ENCODE measurements around the gene GRIFIN.

GRCh38 chr7:2444476-2444875 is 31.7 kb downstream of the GRIFIN start:
- TF ChIP-seq CTCF (IDR thresholded peaks at IDR 0.05; ENCODE audit: poor library complexity) (no peak), EZH2phosphoT487 (IDR thresholded peaks at IDR 0.05; ENCODE audit: low read depth, severe bottlenecking, unreplicated experiment) (no peak), EZH2 (IDR thresholded peaks at IDR 0.05; ENCODE audit: borderline replicate concordance) (no peak)

All from hepatocyte (in vitro differentiated cells).